Measurements from ENCODE around the gene C10orf120. TPM values are rescaled to one million over a fixed set of nuclear protein-coding genes. Genes with fewer than 3 reads are reported as not detected.

Gene C10orf120
- total and polyA plus RNA-seq, 2 experiments from 2014 or later, result not detected

GRCh38 chr10:122658356-122659049 is 41.1 kb downstream of the C10orf120 start:
- no peaks in the 10 kb centered on the region for H3F3A ChIP-seq (replicated peaks; ENCODE audit: low read depth)
- Mint-ChIP-seq H3K4me3 (no peak overlapping the region), H3K27ac (no peak overlapping the region), H3K4me1 (peaks cover 3% of the 10 kb centered on the region; the same call in 1 of the 3 replicates), H3K36me3 (ENCODE audit: low read depth) (no peaks in the 10 kb centered on the region), H3K27me3 (ENCODE audit: insufficient read depth, low read depth, poor library complexity) (no peaks in the 10 kb centered on the region), H3K9me3 (no peaks in the 10 kb centered on the region)
- ATAC-seq (no peak), DNase-seq (ENCODE audit: low spot score) (no peak)
- no peaks in the 10 kb centered on the region for H3K27me3 ChIP-seq (ENCODE audit: insufficient read depth)
- H3K79me2 ChIP-seq (replicated peaks; ENCODE audit: insufficient read depth), result no peaks in the 10 kb centered on the region
- H4K20me1 ChIP-seq (replicated peaks; ENCODE audit: insufficient read depth), result no peaks in the 10 kb centered on the region
- TF ChIP-seq CREB1 (CRISPR knock-in tag; IDR thresholded peaks at IDR 0.05; ENCODE audit: low read depth), result no peak
- TF ChIP-seq CTCF (conservative IDR thresholded peaks at IDR 0.05; ENCODE audit: low read depth in 2 of 2), result no peak
- H3K27ac ChIP-seq (ENCODE audit: low read depth), result no peak overlapping the region
- H3K4me1 ChIP-seq (ENCODE audit: insufficient read depth), result no peaks in the 10 kb centered on the region
- no peak overlapping the region for H3K4me2 ChIP-seq
- no peak overlapping the region for H3K4me3 ChIP-seq
- peaks cover 23% of the 10 kb centered on the region; the same call in 1 of the 2 replicates for H3K9me2 ChIP-seq (ENCODE audit: insufficient read depth)
- no peak overlapping the region for H2AFZ ChIP-seq
- no peaks in the 10 kb centered on the region for H3K36me3 ChIP-seq (ENCODE audit: insufficient read depth)

DNA sequence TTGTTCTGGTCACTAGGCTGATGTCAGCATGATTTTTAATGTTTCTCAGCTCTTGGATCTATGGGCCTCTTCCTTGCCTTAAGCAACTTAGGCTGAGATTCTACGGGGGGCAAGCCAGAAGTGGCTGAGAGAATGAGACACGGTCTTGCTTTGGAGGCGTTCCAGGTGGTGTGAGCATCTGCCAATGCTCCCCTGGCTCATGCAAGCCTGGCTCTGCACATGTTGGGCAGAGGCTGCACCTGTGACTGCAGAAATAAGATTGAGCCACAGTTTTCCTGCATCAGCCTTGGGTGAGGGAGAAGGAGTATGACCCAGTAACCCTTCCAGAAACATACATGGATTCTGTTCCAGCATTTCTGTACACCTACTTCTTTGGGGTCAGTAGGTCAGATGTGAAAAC is 41.9 kb downstream of the C10orf120 start:
- Histone ChIP-seq H3K4me1 (ENCODE audit: insufficient read depth) (no peaks in the 10 kb centered on the region), H3K27ac (ENCODE audit: low read depth) (no peak overlapping the region), H3K36me3 (ENCODE audit: insufficient read depth) (no peaks in the 10 kb centered on the region), H2AFZ (no peak overlapping the region), H3K9me2 (ENCODE audit: insufficient read depth) (peaks cover 18% of the 10 kb centered on the region; the same call in 1 of the 2 replicates), H4K20me1 (replicated peaks; ENCODE audit: insufficient read depth) (no peaks in the 10 kb centered on the region), H3K27me3 (ENCODE audit: insufficient read depth) (no peaks in the 10 kb centered on the region), H3K4me3 (no peak overlapping the region), H3K4me2 (no peak overlapping the region), H3F3A (replicated peaks; ENCODE audit: low read depth) (no peaks in the 10 kb centered on the region), H3K79me2 (replicated peaks; ENCODE audit: insufficient read depth) (no peaks in the 10 kb centered on the region)
- Mint-ChIP-seq H3K27me3 (ENCODE audit: insufficient read depth, low read depth, poor library complexity) (no peaks in the 10 kb centered on the region), H3K27ac (no peak overlapping the region), H3K4me3 (no peak overlapping the region), H3K36me3 (ENCODE audit: low read depth) (no peaks in the 10 kb centered on the region), H3K9me3 (no peaks in the 10 kb centered on the region), H3K4me1 (peaks cover 3% of the 10 kb centered on the region; the same call in 1 of the 3 replicates)
- TF ChIP-seq POLR2AphosphoS5 (IDR thresholded peaks at IDR 0.05; ENCODE audit: low read depth) (no peak), ETS1 (IDR thresholded peaks at IDR 0.05) (no peak), STAT1 (IDR thresholded peaks at IDR 0.05; ENCODE audit: unreplicated experiment) (no peak), ZNF114 (CRISPR knock-in tag; IDR thresholded peaks at IDR 0.05) (no peak), CTCF (conservative IDR thresholded peaks at IDR 0.05; ENCODE audit: low read depth in 2 of 2) (no peak), EZH2 (IDR thresholded peaks at IDR 0.05; ENCODE audit: low read depth, unreplicated experiment) (no peak)
- DNase-seq (ENCODE audit: low spot score) (no peak), ATAC-seq (no peak)

Measured in GM23338 (cell line).